GM19239 (cell line): ENCODE measurements around the gene PPP1R9B.

Source experiments
- DNase-seq: peaks from one replicate; pipeline ENCODE4 v3.0.0; 2011; ENCODE audit warnings: low spot score; ENCODE audit not compliant: insufficient read length
- FAIRE-seq: peaks from 2 replicates; lab custom pipeline; 2011; peaks lifted over from hg19 to GRCh38; lab: Jason Lieb, UNC

The PPP1R9B gene

DNA sequence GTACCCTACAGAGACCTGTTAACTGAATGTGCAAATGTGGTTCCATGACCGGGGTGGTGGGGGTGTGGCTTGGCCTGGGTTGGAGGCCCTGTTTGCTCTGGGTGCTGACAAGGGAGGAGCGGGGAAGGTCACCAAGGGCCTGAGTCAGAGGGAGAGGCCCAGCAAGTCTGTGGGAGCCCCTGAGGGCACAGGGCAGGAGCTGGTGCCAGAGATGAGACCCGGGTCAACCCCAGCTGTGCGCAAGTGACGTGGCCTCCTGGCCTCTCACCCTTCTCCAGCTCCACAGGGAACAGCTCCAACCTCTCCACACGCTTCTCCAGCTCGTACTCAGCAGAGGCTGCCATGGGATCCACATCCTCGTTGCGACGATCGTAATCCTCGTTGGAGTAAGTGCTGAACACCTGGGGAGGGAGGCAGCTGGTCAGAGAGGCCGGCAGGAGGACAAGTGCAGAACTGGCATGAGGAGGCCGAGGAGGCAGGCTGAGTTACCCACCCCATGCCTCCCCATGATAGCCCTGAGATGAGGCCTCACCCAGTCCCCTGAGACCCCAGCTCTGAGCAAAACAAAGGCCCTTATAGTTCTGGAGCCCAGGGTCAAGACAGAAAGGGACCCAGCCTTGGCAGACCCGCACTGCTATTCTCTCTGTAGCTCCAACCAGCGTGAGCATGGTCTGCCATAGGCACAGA lies 5.5 kb downstream of the PPP1R9B start:
- no peak for DNase-seq
- FAIRE-seq, result no peak

DNA sequence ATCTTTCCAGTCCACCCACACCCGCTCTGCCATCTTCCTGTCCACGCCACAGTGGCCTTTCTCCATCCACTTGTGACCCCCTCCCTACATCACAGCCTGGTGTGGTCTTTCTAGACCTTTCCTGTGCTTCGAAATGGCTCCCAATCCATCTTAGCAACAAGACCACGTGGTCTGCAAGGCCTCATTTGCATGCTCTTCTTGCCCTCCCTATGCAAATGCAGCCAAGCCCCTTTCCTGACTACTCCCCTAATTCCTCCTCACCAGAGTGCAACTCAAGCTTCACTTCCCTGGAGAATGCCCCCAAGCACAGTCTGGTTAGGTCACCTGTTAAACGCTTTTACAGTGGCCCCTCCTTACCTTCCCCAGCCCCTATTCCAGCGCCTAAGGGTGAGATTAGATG lies 6.1 kb downstream of the PPP1R9B start:
- FAIRE-seq (no peak), DNase-seq (no peak)

DNA sequence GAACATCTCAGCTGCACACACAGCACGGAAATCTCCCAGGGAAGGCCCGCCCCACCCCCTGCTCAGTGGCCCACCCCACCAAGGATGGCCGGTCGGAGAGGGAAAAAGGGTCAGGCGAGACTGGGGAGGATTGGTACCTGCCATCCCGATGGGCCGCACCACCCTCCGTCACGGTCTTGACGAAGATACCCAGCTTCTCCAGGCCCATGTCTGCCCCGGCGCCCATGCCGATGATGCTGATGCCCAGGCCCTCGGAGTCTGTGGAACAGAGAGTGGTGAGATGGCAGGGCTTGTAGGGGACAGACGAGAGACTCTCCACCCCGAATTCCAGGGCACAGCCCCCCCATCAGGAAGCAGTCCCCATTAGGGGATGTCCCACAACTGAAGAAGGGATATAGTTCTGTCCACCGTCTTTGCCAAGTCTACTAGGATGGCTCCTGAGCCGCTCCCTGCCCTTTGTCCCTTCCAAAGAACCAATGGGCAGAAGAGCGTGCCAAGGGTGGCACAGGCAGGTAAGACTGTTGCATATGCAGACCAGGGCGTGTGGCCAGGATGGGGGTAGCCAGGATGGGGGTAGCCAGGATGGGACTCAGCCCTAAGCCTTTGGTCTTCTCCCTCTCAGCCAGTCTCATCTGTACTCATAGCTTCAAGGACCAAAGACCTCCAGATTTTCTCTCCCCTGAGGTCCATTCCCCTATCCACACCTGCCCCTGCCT lies 6.9 kb downstream of the PPP1R9B start:
- FAIRE-seq (no peak), DNase-seq (no peak)

DNA sequence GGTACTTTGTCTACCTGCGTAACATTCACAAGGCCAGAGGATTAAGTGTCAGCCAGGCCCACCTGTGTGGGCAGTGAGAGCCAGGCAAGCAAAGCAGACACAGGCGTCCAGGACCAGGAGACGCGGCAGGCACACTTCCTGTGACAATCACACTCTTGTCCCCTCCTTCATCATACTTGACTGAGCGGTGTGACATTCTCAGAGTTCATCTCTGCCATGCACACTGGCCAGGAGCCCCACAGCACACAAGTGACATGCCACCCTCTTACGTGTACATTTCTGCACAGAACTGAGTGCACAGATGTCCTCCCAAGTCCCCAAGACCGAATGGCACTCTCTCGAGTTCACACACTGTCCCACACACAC lies 8.7 kb downstream of the PPP1R9B start:
- no peak for DNase-seq
- FAIRE-seq, result no peak

DNA sequence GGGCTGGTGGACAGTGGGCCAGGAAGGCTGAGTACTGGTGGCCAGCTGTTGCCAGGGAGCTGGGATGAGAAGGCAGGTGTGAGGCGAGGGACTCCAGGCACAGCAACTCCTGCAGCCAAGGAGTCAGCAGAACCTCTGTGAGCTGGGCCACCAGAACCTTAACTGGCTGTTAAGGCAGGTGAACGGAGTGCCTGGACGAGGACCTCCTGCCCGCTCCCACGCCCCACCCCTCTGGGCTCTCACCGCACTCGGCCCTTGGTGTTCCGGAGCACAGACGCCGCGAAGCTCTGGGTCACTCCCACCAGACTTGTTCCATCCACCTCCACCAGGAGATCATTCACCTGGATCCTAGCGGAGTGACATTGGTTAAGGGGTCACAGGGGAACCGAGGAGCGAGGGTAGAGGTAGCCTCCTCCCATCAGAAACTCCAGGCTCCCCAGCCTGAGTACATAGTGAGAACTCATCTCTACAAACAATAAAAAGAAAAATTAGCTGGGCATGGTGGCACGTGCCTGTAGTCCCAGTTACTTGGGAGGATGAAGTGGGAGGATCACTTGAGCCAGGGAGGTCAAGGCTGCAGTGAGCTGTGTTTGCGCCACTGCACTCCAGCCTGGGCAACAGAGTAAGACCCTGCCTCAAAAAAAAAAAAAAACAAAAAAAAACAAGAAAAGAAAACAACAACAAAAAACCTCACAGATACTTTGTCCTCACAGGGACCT lies 9.3 kb downstream of the PPP1R9B start:
- FAIRE-seq, result no peak
- no peak for DNase-seq

DNA sequence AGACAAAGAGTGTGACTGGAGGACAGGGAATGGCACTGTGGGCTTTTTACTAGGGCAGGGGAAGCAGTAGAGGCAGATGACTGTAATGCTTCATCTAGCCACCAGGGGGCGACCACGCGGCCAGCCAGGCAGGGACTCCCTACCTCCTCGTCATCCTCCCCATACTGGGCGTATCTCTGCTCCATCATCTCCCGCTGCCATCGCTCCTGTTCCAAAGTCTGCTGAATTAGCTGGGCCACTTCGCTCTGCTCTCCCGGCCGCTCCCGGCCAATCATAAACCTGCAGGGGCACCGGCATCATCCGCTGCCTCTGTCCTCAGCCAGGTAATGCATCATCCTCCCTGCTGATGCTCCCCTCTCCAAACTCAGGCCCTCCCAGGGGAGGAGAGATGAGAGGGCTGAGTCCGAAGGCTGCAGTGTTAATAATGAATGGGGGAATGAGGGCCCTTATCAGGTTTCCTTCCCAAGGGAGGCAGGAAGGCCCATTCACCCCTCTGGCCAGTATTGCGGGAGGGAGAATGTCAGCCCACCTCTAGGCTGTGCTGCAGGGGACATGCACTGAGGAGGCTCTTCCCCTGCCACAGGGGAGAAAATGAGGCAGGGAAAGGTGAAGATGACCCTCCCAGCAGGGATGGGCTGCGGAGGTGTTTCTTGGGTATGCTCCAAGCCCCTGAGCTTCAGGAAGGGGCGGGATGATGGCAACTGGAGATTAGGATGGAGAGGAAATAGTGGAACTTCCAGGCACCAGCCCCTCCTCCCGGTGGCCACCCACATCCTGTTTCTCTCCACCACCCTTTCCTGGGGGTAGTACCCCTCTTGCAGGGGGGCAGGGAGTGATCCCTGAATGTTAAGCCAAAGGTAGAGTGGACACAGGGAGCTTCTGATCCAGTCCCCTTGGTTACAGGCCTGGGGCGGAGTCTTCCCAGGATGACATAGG lies 10.3 kb downstream of the PPP1R9B start:
- DNase-seq (peak; percentile 90), FAIRE-seq (peak; percentile 94)

DNA sequence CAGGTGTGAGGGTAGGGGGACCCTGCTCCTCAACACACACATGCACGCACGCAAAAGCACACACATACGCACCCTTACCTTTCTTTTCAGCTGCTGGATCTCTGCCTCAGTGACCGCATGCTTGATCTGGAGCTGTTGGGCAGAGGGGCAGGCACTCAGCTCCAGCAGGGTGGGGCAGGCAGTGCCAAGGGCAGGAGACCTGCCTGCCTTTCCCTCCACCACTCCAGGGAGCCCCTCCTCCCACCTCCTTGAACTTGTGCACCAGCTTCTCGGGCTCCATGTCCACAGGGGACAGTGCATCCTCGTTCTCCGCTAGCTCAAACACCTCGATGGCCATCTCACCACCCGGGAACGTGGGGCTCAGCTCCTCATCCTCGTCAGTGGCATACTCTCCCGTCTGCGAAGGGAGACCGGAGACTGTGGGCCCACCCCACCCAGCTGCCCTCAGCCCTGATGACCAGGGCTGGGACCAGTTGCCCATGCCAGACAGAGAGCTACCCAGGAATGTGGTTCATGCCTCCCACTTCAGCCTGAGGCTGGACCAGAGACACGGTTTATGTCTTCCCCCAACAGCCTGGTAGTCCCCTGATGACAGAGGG lies 11.2 kb downstream of the PPP1R9B start:
- no peak for FAIRE-seq
- DNase-seq, result no peak

DNA sequence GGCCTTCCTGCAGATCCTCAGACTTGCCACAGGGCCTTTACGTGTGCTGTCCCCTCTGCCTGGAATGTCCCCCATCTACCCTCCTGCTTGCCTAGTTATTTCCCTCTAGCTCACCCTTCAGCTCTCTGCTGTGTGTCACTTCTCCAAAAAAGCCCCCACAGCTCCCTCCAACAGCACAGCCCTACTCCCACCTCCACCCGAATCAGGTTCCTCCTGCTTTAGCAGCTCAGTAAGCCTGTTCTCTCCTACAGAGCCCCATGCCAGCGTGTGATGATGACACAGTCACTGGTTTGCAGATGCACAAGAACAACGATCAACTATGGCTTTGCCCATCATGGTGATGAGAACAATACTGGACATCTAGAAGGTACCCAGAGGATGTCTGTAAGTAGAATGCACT lies 13.4 kb downstream of the PPP1R9B start:
- DNase-seq (no peak), FAIRE-seq (no peak)

DNA sequence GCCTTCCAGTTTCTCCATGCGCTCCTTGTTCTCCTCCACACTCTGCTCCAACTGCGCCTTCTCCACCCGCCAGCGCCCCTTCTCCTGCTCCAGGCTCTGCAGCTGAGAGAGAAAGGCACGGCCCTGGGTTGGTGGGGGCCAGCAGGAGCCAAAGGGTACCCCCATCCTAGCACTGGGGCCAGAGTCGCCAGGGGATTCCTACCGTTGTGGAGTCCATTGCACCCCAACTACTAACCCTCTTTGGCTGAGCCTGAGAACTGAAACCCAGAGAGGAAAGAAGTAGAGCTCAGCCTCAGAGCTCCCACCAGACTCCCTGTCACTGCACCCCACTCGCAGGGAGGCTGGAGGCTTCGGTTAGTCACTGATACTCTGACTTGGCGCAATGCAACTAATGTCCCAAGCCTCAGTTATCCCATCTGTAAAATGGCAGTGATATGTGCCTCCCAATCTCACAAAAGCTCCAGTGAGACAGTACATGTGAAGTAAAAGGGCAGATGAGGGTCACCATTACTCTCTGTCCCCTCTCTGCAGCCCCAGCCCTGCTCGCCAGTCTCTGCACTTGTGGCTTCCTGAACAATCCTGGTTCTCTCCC lies 14.3 kb downstream of the PPP1R9B start:
- FAIRE-seq, result no peak
- no peak for DNase-seq

DNA sequence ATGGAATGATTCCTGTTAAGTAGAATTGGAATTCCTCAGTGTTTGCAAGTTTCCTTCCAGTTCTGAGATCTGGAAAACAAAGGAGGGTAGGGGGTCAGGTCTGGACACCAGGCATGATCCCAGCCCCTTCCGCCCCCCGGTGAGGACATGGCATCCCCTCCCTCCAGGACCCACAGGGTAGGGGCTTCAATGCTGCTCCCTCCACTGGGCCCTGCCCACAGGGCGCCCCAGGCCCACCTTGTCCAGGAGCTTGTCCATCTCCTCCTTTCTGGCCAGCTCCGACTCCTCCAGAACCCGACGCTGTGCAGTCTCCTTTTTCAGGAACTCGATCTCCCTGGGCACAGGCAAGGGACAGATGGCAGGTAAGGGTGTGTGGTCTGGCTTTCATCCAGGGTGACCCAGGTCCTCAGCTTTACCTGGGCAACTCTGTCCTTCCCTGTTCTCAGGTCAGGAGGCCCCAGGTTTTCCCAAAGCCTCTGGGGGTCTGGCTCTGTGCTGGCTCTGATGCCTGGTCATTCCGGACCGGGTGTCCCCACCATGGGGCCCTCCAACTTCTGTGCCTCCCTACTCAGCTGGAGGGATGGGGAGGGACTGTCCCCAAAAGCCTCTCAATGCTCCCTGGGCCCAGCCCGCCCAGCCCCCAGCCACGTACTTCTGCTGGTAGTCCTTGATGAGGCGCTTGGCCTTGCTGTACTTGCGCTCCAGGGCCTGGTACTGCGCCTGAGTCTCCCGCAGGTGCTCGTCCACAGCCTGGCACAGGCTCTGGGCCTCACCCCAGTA lies 15.0 kb downstream of the PPP1R9B start:
- no peak for DNase-seq
- FAIRE-seq, result no peak

DNA sequence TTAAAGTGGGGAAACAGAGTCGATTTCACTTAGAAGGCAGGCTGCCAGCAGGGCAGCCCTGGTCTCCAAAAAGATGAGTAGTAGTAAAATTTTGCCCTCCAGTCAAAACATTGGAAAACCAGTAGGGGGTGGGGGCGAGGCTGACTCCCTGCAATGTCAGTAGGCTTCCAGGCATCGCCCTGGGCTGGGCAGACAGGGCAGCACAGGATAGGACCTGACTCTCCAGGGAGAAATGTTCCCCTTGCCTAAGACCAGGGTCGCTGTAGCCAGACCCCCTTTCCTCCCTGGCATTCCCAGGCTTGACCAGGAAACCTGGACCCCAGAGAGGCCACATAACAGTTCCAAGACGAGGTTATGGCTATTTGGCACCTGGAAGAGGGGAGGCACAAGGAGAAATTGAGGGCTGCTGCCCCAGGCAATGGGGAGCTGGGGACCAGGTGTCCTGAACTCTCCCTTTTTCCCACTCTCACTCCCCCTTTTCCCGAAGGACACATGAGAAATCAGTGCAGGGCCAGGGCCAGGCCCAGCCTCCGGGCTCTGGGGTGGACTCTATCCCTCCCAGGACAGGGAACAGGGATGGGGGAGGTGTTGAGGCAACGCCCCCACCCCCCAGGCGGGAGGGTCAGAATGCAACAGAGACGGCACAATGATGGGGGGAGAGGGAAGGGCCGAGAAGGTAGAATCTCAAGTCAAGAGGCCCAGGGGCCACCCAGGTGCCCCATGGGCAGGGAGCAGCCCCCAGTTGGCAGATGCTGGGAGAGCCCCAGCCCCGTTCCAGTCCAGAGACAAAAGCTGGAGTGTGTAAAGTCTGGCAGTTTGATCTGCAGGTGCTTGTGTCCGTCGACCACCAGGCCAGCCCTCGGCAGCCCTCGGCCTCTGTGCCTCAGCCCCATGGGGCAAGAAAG lies 16.0 kb downstream of the PPP1R9B start:
- DNase-seq (no peak), FAIRE-seq (no peak)

DNA sequence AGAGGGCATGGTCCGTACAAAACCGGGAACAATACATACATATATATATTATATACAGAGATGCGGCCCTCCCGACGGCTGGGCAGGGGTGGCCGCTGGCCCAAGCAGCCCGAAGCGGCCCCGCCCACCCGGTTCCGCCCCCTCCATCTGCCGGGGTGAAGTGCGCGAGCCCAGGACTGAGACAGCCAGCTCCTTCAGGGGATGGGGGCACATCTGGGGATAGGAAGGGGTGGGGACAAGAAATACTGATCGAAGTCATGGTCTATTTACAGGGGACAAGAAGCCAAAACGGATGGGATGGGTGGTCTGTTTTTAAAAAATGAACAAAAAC lies 16.7 kb downstream of the PPP1R9B start:
- no peak for DNase-seq
- no peak for FAIRE-seq

DNA sequence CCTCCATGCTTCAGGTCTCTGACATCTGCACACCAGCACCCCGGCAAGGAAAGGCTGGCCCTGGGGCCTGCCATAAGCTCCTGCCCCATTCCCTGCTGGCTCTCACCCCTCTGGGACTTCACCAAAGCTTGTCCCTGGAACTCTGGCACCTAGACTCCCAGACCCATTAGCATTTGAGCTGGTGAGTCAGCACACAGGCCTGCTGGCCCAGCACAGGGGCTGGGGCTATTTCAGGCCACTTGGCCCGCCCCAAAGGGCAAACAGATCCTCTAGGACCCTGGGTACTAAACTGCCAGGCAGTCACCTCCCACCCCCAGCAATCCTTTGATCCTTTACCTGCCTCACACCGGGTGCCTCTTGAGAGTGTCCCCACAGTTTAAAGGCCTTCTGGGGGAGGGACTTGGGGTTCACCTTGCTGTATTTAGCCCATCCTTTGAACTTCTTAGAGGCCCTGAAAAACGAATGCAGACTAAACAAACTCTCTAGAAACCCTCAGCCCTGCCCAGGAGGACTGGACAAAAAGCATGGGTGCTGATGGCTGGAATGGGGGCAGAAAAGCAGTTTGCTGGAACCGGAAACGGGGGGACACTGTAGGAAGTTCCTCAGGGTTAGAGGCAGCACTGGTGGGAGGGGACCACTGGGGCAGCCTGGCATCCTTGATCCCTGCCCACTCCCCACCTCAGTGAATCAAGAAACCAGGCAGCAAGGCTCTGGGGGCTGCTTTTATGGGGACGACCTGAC lies 17.3 kb downstream of the PPP1R9B start:
- no peak for DNase-seq
- FAIRE-seq, result no peak

DNA sequence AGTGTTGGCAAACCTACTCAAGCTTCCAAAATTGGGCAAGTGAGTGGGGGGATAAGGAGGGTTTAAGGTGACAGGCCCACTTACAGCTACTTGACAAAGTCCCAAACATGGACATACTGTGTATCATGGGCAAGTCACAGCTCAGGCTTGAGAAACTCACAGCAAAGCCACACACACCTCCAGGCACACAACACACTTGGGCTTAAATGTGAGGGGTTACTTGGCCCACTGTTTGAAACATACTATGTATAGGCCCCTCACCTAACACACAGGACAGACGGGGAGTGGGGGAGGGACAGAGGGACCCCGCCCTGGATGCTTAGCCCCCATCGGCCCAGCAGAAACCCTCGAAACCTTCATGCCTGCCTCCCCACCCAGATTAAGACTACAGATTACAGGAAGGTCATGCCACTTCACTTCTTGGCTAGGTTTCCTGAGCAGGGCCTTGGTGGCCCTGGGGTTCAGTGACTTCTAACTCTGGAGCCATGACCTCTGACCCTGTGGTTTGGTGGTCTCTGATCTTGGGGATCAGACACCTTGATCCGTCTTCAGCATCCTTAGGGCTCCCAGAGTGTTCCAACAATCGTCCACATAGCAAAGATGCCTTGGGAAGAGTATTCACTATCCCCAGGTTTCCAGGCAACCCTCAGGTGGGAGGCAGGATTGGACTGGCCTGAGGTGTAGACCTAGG lies 18.2 kb downstream of the PPP1R9B start:
- DNase-seq (no peak), FAIRE-seq (no peak)

DNA sequence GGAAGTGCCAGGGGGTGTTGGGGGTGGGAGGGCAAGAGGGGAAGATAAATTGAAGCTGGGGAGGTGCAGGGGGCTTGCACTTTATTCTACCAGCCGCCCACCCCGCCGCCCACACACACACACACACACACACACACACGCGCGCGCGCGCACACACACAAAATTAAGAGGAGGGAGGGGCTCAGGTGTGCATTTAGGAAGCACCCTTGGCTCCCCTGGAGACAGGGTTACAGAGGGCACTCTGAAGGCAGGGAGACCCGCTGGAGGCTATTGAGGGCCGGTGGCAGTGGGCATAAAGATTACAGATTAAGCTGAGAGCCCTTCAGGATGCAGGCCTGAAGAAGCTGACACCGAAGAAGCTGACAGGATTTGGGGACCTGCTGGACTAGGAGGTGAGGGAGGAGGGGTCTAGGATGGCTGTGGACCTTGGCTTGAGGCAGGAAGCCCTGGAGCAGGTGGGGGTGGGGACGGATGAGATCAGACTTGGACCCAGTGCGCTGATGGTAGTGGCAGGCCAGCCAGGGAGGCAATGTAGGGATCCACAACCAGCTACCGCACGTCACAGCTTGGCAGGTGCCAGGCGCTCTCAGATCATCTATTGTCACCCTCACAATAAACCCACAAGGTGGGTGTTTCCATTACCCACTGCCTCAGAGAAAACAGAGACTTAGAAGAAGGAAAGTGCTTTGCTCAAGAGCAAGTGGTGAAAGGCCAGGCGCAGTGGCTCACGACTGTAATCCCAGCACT lies 19.7 kb downstream of the PPP1R9B start:
- DNase-seq, result no peak
- FAIRE-seq, result no peak
